SK-N-MC (cell line): ENCODE data around the gene KCNE3.

Experiments used
- DNase-seq: peaks from one replicate; pipeline ENCODE4 v3.0.0-alpha.2; 2011; ENCODE audit warnings: low read depth, low spot score
- H3K27ac ChIP-seq: fragments of 200-600 bp; sonication (generic); 2 replicates; pipeline ENCODE4 v1.5.1; 2016; ENCODE audit warnings: mixed run types
- H3K36me3 ChIP-seq: fragments of 200-600 bp; sonication (generic); 2 replicates; pipeline ENCODE4 v1.6.1; 2017; ENCODE audit warnings: antibody characterized with exemption, low read length, mixed read lengths; ENCODE audit not compliant: insufficient read depth
- H3K4me3 ChIP-seq: fragments of 200-600 bp; sonication (generic); 2 replicates; pipeline ENCODE4 v1.5.1; 2016
- H3K9ac ChIP-seq: fragments of 200-600 bp; sonication (generic); 2 replicates; pipeline ENCODE4 v1.8.0; 2017; ENCODE audit warnings: mixed run types, mixed read lengths; ENCODE audit not compliant: insufficient read length
- H3K9me3 ChIP-seq: fragments of 200-600 bp; sonication (generic); 2 replicates; pipeline ENCODE4 v1.6.1; 2017; ENCODE audit warnings: low read depth, mild to moderate bottlenecking, antibody characterized with exemption, low read length, moderate library complexity, mixed read lengths
- EZH2 ChIP-seq: fragments of 200-600 bp; sonication (generic); IDR thresholded peaks from one replicate; pipeline ENCODE4 v1.6.1; 2017; ENCODE audit warnings: antibody characterized with exemption
- FOXP2 ChIP-seq: optimal IDR thresholded peaks from 2 replicates; pipeline ENCODE3; 2011; ENCODE audit warnings: mild to moderate bottlenecking, moderate library complexity; ENCODE audit not compliant: insufficient read depth; ENCODE audit errors: extremely low read length, control extremely low read depth
- POLR2AphosphoS5 ChIP-seq: IDR thresholded peaks from 2 replicates; pipeline ENCODE4 v1.6.1; 2012; ENCODE audit warnings: mild to moderate bottlenecking, low read depth, low read length, borderline replicate concordance

The KCNE3 gene

GRCh38 chr11:74476536-74476935 lies 9.2 kb upstream of the KCNE3 start:
- H3K36me3 ChIP-seq = no peaks in the 10 kb centered on the region
- H3K9me3 ChIP-seq = no peaks in the 10 kb centered on the region
- TF ChIP-seq FOXP2 = no peak
- TF ChIP-seq EZH2 = no peak
- H3K9ac ChIP-seq = no peak overlapping the region
- H3K27ac ChIP-seq = no peak overlapping the region
- no peak for DNase-seq
- H3K4me3 ChIP-seq = no peak overlapping the region

GRCh38 chr11:74474316-74474715 lies 7.0 kb upstream of the KCNE3 start:
- H3K36me3 ChIP-seq = no peaks in the 10 kb centered on the region
- no peak overlapping the region for H3K4me3 ChIP-seq
- H3K9me3 ChIP-seq = no peaks in the 10 kb centered on the region
- H3K27ac ChIP-seq = no peak overlapping the region
- no peak overlapping the region for H3K9ac ChIP-seq
- DNase-seq = no peak
- TF ChIP-seq FOXP2 (no peak), EZH2 (no peak), POLR2AphosphoS5 (no peak)

- no peak for DNase-seq
- no peak overlapping the region for H3K4me3 ChIP-seq
- no peak overlapping the region for H3K9ac ChIP-seq
- no peak overlapping the region for H3K27ac ChIP-seq
- TF ChIP-seq FOXP2 (no peak), POLR2AphosphoS5 (no peak), EZH2 (no peak)
- H3K9me3 ChIP-seq = no peaks in the 10 kb centered on the region
- no peaks in the 10 kb centered on the region for H3K36me3 ChIP-seq
These were observed 6.2 kb upstream of the KCNE3 start for GRCh38 chr11:74473382-74474173.

- Histone ChIP-seq H3K9ac (no peak overlapping the region), H3K27ac (peak overlapping the region; percentile 99), H3K4me3 (no peak overlapping the region), H3K9me3 (no peaks in the 10 kb centered on the region), H3K36me3 (no peaks in the 10 kb centered on the region)
- TF ChIP-seq FOXP2 = no peak
- no peak for TF ChIP-seq POLR2AphosphoS5
- TF ChIP-seq EZH2 = no peak
- DNase-seq = peak; percentile 62
These were observed 4.5 kb upstream of the KCNE3 start for GRCh38 chr11:74471668-74472429.

- Histone ChIP-seq H3K36me3 (peaks cover 6% of the 10 kb centered on the region; the same call in 1 of the 2 replicates), H3K9ac (no peak overlapping the region), H3K9me3 (no peaks in the 10 kb centered on the region), H3K27ac (peak overlapping the region; percentile 99), H3K4me3 (no peak overlapping the region)
- TF ChIP-seq POLR2AphosphoS5 = no peak
- no peak for TF ChIP-seq EZH2
- no peak for TF ChIP-seq FOXP2
- DNase-seq = no peak
These were observed 3.7 kb upstream of the KCNE3 start for GRCh38 chr11:74471037-74471436.

GRCh38 chr11:74470526-74470925 lies 3.2 kb upstream of the KCNE3 start:
- TF ChIP-seq FOXP2 = no peak
- TF ChIP-seq EZH2 = no peak
- peak; percentile 17; the same call in 1 of the 2 replicates for TF ChIP-seq POLR2AphosphoS5

GRCh38 chr11:74468936-74469335 lies 1.6 kb upstream of the KCNE3 start:
- Histone ChIP-seq H3K36me3 (peaks cover 16% of the 10 kb centered on the region), H3K9ac (peak overlapping the region; percentile 61), H3K9me3 (no peaks in the 10 kb centered on the region), H3K27ac (peak overlapping the region; percentile 99), H3K4me3 (peak overlapping the region; percentile 78)
- TF ChIP-seq EZH2 = no peak
- TF ChIP-seq FOXP2 = no peak
- no peak for TF ChIP-seq POLR2AphosphoS5
- DNase-seq = peak; percentile 97

More at GRCh38 chr11:74470526-74470925, 3.2 kb upstream of the KCNE3 start:
- H3K9ac ChIP-seq = no peak overlapping the region
- peak overlapping the region; percentile 99 for H3K27ac ChIP-seq
- no peak for DNase-seq
- peaks cover 6% of the 10 kb centered on the region; the same call in 1 of the 2 replicates for H3K36me3 ChIP-seq
- H3K9me3 ChIP-seq = no peaks in the 10 kb centered on the region
- H3K4me3 ChIP-seq = no peak overlapping the region

GRCh38 chr11:74468521-74468920 lies 1.2 kb upstream of the KCNE3 start:
- Histone ChIP-seq H3K9me3 (no peaks in the 10 kb centered on the region), H3K36me3 (peaks cover 20% of the 10 kb centered on the region), H3K4me3 (peak overlapping the region; percentile 78), H3K27ac (peak overlapping the region; percentile 99), H3K9ac (peak overlapping the region; percentile 93)
- TF ChIP-seq FOXP2 (no peak), EZH2 (no peak), POLR2AphosphoS5 (no peak; the same call in 1 of the 2 replicates)
- DNase-seq = peak; percentile 88

GRCh38 chr11:74468058-74468457 lies 709 bp upstream of the KCNE3 start:
- TF ChIP-seq FOXP2 (no peak), EZH2 (no peak), POLR2AphosphoS5 (peak; percentile 69)
- Histone ChIP-seq H3K27ac (peak overlapping the region; percentile 99), H3K4me3 (peak overlapping the region; percentile 78), H3K36me3 (peaks cover 25% of the 10 kb centered on the region), H3K9ac (peak overlapping the region; percentile 93), H3K9me3 (no peaks in the 10 kb centered on the region)
- no peak for DNase-seq
